Astrocyte (in vitro differentiated cells and primary cell): ENCODE measurements around the gene KDM4B. TPM values are rescaled to one million over a fixed set of nuclear protein-coding genes. Genes with fewer than 3 reads are reported as not detected.

Experiments used
- DNase-seq: peaks from one replicate; pipeline ENCODE4 v3.0.0-alpha.2; 2010; ENCODE audit warnings: low read depth
- FAIRE-seq: peaks from 2 replicates; lab custom pipeline; 2011; peaks lifted over from hg19 to GRCh38; lab: Jason Lieb, UNC
- H2AFZ ChIP-seq: 2 replicates; pipeline ENCODE4 v1.6.0; 2012; ENCODE audit warnings: low read depth, low read length, inconsistent platforms
- H3K27ac ChIP-seq: 2 replicates; pipeline ENCODE4 v1.5.1; 2011; ENCODE audit warnings: low read depth, low read length, inconsistent platforms
- H3K27me3 ChIP-seq: 2 replicates; pipeline ENCODE4 v1.6.0; 2011; ENCODE audit warnings: low read length, inconsistent platforms; ENCODE audit not compliant: insufficient read depth
- H3K36me3 ChIP-seq: 2 replicates; pipeline ENCODE4 v1.5.1; 2011; ENCODE audit warnings: low read length, inconsistent platforms; ENCODE audit not compliant: insufficient read depth
- H3K4me1 ChIP-seq: 2 replicates; pipeline ENCODE4 v1.5.1; 2011; ENCODE audit warnings: low read length, inconsistent platforms; ENCODE audit not compliant: insufficient read depth
- H3K4me2 ChIP-seq: 2 replicates; pipeline ENCODE4 v1.6.0; 2012; ENCODE audit warnings: low read length, inconsistent platforms
- H3K4me3 ChIP-seq: 2 replicates; pipeline ENCODE4 v1.5.1; 2011; ENCODE audit warnings: low read depth, mild to moderate bottlenecking, low read length, inconsistent platforms; ENCODE audit not compliant: insufficient read depth
- H3K79me2 ChIP-seq: 2 replicates; pipeline ENCODE4 v1.6.0; 2012; ENCODE audit warnings: mild to moderate bottlenecking, low read length, inconsistent platforms; ENCODE audit not compliant: insufficient read depth
- H3K9ac ChIP-seq: 2 replicates; pipeline ENCODE4 v1.6.0; 2012; ENCODE audit warnings: mild to moderate bottlenecking, low read length, inconsistent platforms
- H3K9me3 ChIP-seq: 2 replicates; pipeline ENCODE4 v1.5.1; 2012; ENCODE audit warnings: low read depth, mild to moderate bottlenecking, low read length, inconsistent platforms; ENCODE audit not compliant: insufficient read depth
- H4K20me1 ChIP-seq: 2 replicates; pipeline ENCODE4 v1.6.0; 2012; ENCODE audit warnings: low read length, inconsistent platforms; ENCODE audit not compliant: insufficient read depth
- H3K27ac Mint-ChIP-seq: one replicate; pipeline ENCODE4 v1.8.0; 2021; ENCODE audit warnings: mild to moderate bottlenecking, mixed read lengths; ENCODE audit not compliant: unreplicated experiment
- H3K27me3 Mint-ChIP-seq: one replicate; pipeline ENCODE4 v1.8.0; 2021; ENCODE audit warnings: low read depth, mixed read lengths; ENCODE audit not compliant: unreplicated experiment
- H3K36me3 Mint-ChIP-seq: one replicate; pipeline ENCODE4 v1.8.0; 2021; ENCODE audit warnings: low read depth, mixed read lengths; ENCODE audit not compliant: unreplicated experiment
- H3K4me1 Mint-ChIP-seq: one replicate; pipeline ENCODE4 v1.8.0; 2021; ENCODE audit warnings: low read depth, mixed read lengths; ENCODE audit not compliant: unreplicated experiment
- H3K4me3 Mint-ChIP-seq: one replicate; pipeline ENCODE4 v1.8.0; 2021; ENCODE audit warnings: mild to moderate bottlenecking, moderate library complexity, mixed read lengths; ENCODE audit not compliant: unreplicated experiment
- H3K9me3 Mint-ChIP-seq: one replicate; pipeline ENCODE4 v1.8.0; 2021; ENCODE audit warnings: mild to moderate bottlenecking, mixed read lengths; ENCODE audit not compliant: unreplicated experiment
- CTCF ChIP-seq: IDR thresholded peaks from 2 replicates; pipeline ENCODE4 v1.5.1; 2011; ENCODE audit warnings: low read depth, mild to moderate bottlenecking, inconsistent platforms, low read length, moderate library complexity; ENCODE audit not compliant: insufficient read depth
- EZH2 ChIP-seq: IDR thresholded peaks from 2 replicates; pipeline ENCODE4 v1.6.1; 2012; ENCODE audit warnings: mild to moderate bottlenecking, low read length, inconsistent platforms; ENCODE audit not compliant: insufficient read depth
- total RNA-seq: library from RNA; stranded (reverse); gene quantifications from 2 replicates; pipeline ENCODE4 v1.2.1, GENCODE V29; 2021

Gene KDM4B
- total RNA-seq, 1 donor from 2014 or later, result 55.2 TPM

GRCh38 chr19:5012688-5013457, 44.0 kb downstream of the KDM4B start:
- peaks cover 6% of the 10 kb centered on the region for H3K36me3 Mint-ChIP-seq
- no peak overlapping the region for H3K27ac ChIP-seq
- no peak overlapping the region for H3K9ac ChIP-seq
- no peaks in the 10 kb centered on the region for H3K36me3 ChIP-seq
- no peaks in the 10 kb centered on the region for H3K4me1 ChIP-seq
- DNase-seq (no peak), FAIRE-seq (no peak)
- no peaks in the 10 kb centered on the region for H3K27me3 Mint-ChIP-seq
- H3K79me2 ChIP-seq, result peaks cover 75% of the 10 kb centered on the region
- no peak overlapping the region for H2AFZ ChIP-seq
- H3K4me2 ChIP-seq, result no peak overlapping the region
- H3K4me3 ChIP-seq, result no peak overlapping the region
- H3K27me3 ChIP-seq, result no peaks in the 10 kb centered on the region
- H3K4me1 Mint-ChIP-seq, result no peaks in the 10 kb centered on the region
- H3K27ac Mint-ChIP-seq, result no peak overlapping the region
- H3K4me3 Mint-ChIP-seq, result no peak overlapping the region
- H3K9me3 Mint-ChIP-seq, result no peaks in the 10 kb centered on the region
- H3K9me3 ChIP-seq, result no peaks in the 10 kb centered on the region
- TF ChIP-seq EZH2 (no peak), CTCF (no peak)
- H4K20me1 ChIP-seq, result peaks cover 86% of the 10 kb centered on the region

- DNase-seq (no peak), FAIRE-seq (no peak)
- peaks cover 7% of the 10 kb centered on the region for H3K4me1 ChIP-seq
- no peak overlapping the region for H2AFZ ChIP-seq
- no peaks in the 10 kb centered on the region for H3K27me3 ChIP-seq
- H3K27ac ChIP-seq, result no peak overlapping the region
- H3K4me2 ChIP-seq, result no peak overlapping the region
- H3K9me3 ChIP-seq, result no peaks in the 10 kb centered on the region
- TF ChIP-seq EZH2 (no peak), CTCF (no peak)
- Mint-ChIP-seq H3K9me3 (no peaks in the 10 kb centered on the region), H3K27me3 (no peaks in the 10 kb centered on the region), H3K27ac (peak overlapping the region; percentile 69), H3K4me3 (no peak overlapping the region), H3K36me3 (peaks cover 3% of the 10 kb centered on the region), H3K4me1 (peaks cover 7% of the 10 kb centered on the region)
- no peaks in the 10 kb centered on the region for H3K36me3 ChIP-seq
- no peak overlapping the region for H3K9ac ChIP-seq
- peaks cover 70% of the 10 kb centered on the region for H3K79me2 ChIP-seq
- H4K20me1 ChIP-seq, result peaks cover 87% of the 10 kb centered on the region
- no peak overlapping the region for H3K4me3 ChIP-seq
These were observed 44.8 kb downstream of the KDM4B start for GRCh38 chr19:5013761-5014160.

- H3K27me3 ChIP-seq, result no peaks in the 10 kb centered on the region
- H3K9ac ChIP-seq, result no peak overlapping the region
- H3K27ac ChIP-seq, result no peak overlapping the region
- no peak for DNase-seq
- Mint-ChIP-seq H3K4me3 (no peak overlapping the region), H3K27me3 (no peaks in the 10 kb centered on the region), H3K4me1 (peaks cover 7% of the 10 kb centered on the region), H3K9me3 (no peaks in the 10 kb centered on the region), H3K36me3 (peaks cover 3% of the 10 kb centered on the region), H3K27ac (no peak overlapping the region)
- H4K20me1 ChIP-seq, result peaks cover 87% of the 10 kb centered on the region
- no peak overlapping the region for H3K4me2 ChIP-seq
- no peak overlapping the region for H2AFZ ChIP-seq
- H3K79me2 ChIP-seq, result peaks cover 70% of the 10 kb centered on the region
- TF ChIP-seq EZH2, result no peak
- no peak for TF ChIP-seq CTCF
- peaks cover 3% of the 10 kb centered on the region for H3K36me3 ChIP-seq
- no peak overlapping the region for H3K4me3 ChIP-seq
- H3K9me3 ChIP-seq, result no peaks in the 10 kb centered on the region
- peaks cover 8% of the 10 kb centered on the region for H3K4me1 ChIP-seq
- FAIRE-seq, result no peak
These were observed 46.0 kb downstream of the KDM4B start for GRCh38 chr19:5014941-5015340.
